CD4-positive, alpha-beta T cell treated with Interleukin-6 for 4 hours (primary cell): ENCODE measurements around the gene TCP11L1.

Experiments
- DNase-seq: peaks from one replicate; pipeline ENCODE4 v3.0.0-alpha.2; 2020; ENCODE audit warnings: mixed read lengths

The TCP11L1 gene, protein sequence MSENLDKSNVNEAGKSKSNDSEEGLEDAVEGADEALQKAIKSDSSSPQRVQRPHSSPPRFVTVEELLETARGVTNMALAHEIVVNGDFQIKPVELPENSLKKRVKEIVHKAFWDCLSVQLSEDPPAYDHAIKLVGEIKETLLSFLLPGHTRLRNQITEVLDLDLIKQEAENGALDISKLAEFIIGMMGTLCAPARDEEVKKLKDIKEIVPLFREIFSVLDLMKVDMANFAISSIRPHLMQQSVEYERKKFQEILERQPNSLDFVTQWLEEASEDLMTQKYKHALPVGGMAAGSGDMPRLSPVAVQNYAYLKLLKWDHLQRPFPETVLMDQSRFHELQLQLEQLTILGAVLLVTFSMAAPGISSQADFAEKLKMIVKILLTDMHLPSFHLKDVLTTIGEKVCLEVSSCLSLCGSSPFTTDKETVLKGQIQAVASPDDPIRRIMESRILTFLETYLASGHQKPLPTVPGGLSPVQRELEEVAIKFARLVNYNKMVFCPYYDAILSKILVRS

GRCh38 chr11:33039274-33040032, at the start of gene TCP11L1:
Gene TCP11L1, plus strand, starts transcription at chr11:33039572. Its CDS starts 4,202 bp downstream, at chr11:33043774.
- peak; percentile 87 for DNase-seq

DNA sequence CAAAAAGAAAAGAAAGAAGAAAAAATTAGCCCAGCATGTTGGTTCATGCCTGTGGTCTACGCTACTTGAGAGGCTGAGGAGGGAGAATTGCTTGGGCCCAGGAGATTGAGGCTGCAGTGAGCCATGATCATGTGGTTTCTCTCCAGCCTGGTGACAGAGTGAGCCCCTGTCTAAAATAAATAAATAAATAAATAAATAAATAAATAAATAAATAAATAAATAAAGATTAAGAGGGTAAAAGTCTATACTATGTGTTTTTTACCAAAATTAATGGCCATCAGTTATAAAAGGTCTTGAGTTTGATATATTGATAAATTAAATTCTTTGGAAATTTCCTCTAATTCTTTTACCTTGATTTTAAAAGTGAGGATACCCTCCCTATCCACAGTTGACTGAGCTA, 48.9 kb upstream of the TCP11L1 start:
- no peak for DNase-seq

GRCh38 chr11:32991427-32991826, 47.9 kb upstream of the TCP11L1 start:
- no peak for DNase-seq

DNA sequence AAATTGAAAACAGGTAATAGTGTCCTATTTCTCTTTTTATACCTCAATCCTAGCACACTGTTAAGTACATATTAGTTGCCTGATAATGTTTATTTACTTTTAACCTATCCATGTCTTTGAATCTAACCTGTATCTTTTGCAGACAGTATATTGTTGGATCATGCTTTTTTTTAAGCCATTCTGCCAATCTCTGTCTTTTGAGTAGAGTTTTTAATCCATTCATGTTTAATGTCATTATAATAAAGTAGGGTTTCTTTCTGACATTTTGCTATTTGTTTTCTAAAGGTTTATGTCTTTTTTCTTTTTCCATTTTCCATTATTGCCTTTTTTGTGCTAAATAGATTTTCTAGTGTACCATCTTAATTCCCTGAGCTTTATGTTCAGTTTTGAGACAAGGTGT, 47.5 kb upstream of the TCP11L1 start:
- no peak for DNase-seq

DNA sequence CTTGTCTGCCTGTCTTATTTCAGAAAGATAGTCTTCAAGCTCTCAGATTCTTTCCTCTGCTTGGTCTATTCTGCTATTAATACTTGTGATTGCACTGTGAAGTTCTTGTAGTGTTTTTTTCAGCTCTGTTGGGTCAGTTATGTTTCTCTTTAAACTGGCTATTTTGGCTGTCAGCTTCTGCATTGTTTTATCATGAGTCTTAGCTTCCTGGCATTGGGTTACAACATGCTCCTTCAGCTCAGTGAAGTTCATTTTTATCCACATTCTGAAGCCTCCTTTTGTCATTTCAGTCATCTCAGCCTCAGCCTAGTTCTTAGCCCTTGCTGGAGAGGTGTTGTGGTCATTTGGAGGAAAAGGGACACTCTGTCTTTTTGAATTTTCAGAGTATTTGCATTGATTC, 39.2 kb upstream of the TCP11L1 start:
- no peak for DNase-seq

GRCh38 chr11:33001281-33001680, 38.1 kb upstream of the TCP11L1 start:
- DNase-seq = no peak

- DNase-seq = no peak
Observed at GRCh38 chr11:33001751-33002542, 37.4 kb upstream of the TCP11L1 start.

DNA sequence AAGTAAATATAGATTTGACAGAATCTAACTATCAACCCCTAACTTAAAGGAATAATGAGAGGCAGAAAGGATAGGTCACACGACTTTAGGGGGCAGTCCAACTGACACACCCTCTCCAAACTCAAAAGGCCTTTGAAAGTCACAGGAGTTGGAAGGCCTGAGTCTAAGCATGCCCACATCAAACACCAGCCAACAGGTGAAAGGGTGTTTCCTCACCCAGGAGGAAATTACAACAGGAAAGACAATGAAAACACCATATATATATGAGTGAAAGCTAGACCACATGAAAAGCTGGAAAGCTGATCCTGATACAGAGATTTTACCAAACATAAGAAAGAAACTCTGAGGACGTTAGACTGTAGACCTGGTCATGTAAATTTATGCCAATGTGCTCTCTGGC, 34.2 kb upstream of the TCP11L1 start:
- peak; percentile 27 for DNase-seq

DNA sequence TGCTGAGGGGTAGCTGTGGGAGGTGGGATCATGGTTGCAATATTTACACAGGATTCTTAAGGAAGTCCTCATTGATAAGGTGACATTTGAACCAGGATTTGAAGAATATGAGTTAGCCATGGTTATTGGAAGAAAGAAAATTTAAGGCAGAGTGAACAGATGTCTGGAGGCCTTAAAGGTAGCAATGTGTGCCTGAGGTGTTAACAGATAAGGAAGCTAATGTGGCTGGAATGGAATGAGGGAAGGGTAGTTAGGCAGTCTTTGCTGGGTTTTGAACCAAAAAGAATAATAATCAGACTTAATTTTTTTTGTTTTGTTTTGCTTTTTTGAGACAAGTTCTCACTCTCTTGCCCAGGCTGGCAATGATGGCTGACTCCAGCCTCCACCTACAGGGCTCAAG, 33.4 kb upstream of the TCP11L1 start:
- no peak for DNase-seq

- DNase-seq = no peak
Observed at GRCh38 chr11:33013755-33014154, 25.6 kb upstream of the TCP11L1 start.

GRCh38 chr11:33015621-33016551, 23.5 kb upstream of the TCP11L1 start, which contains the start of gene DEPDC7:
Gene DEPDC7, plus strand, starts transcription at chr11:33015878. Its CDS starts 78 bp downstream, at chr11:33015956.
- DNase-seq = peak; percentile 85

DNA sequence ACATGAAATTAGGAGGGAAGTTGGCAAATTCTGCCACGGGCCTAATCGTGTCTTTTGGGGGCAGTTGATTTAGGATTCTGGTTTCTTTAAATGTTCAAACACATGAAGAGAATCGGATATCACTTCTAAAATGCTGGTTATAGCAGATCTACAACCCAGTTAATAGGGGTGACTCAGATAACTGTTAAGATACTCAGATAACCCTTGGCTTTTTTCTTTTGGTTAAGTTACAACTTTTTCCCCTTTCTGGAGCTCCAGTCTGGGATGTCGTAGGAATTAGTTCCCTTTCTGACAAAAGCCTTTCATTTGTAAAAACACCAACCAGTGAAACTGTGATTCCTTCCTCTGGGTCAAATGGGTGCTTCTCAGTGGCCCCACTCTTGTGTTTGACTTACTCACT, 22.7 kb upstream of the TCP11L1 start:
- DNase-seq = no peak

- DNase-seq = no peak
Observed at GRCh38 chr11:33017478-33017877, 21.9 kb upstream of the TCP11L1 start.

DNA sequence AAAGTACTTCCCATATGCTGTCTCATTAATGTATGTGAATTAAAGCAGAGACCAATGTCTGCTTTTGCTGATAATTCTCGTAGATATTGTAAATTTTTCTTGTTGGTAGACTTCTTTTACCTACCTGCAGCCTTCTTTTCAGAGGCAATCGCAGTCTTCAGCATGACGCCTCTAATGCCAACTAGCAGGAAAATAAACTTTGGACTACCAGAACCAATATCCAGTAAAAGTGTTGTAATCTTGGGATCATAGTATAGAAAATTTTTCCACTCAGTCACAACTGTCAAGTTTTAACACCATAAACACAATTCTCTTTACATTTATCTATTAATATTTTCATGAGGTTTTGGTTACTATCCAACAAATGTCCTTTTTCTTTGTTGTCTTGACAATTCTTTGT, 21.4 kb upstream of the TCP11L1 start:
- DNase-seq = no peak

DNA sequence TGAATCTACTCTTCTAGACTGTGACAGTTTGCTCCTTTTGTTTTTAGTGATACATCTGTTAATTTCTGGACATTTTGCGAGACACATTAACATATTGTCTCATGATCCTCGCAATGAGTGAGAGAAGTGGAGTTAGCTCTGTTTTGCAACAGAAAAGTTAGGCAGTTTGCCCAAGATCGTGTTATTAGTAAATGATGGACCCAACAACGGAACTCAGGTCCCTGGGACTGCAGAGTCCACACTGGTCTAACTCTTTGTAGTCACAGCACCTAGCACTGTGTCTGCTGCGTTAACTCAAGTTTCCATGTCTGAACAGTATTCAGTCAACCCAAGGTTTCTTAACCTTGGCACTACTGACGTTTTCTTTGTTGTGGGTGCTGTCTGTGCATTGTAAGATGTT, 20.5 kb upstream of the TCP11L1 start:
- no peak for DNase-seq

DNA sequence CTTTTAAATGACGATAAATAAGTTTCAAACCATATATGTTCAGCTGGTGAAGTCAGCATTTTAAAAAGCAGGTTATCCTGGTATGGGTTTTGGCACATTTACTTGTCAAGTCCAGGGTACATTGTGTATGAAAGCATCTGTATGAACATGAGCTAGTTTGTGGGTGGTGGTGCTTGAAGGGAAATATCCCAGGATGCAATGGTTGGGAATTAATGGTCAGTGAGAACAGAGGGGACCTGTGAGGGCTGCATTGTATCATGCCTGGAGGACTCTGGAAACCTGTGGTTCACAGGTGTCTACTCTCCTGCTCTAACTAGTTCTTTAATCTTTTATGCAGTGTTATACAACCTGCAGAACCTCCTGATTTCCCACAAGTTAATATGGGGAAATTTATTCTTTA, 17.9 kb upstream of the TCP11L1 start:
- DNase-seq = no peak

GRCh38 chr11:33021937-33022336, 17.4 kb upstream of the TCP11L1 start:
- no peak for DNase-seq

DNA sequence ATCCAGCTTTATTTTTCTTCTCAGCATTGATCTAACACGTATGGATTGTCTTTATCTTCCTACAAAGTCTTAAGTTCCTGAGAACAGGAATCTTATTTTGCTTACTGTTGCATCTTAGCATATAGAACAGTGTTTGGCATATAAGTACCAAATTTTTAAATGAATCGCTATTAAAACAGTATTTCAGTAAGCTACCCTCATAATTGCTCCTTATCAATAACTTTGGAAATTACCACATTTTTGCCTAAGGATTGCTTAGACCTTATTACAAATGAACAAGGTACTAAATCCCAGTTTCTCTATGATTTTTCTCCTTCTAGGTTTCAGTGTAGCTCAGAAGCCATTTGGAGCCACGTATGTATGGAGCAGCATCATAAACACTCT, 14.0 kb upstream of the TCP11L1 start:
- DNase-seq = no peak

DNA sequence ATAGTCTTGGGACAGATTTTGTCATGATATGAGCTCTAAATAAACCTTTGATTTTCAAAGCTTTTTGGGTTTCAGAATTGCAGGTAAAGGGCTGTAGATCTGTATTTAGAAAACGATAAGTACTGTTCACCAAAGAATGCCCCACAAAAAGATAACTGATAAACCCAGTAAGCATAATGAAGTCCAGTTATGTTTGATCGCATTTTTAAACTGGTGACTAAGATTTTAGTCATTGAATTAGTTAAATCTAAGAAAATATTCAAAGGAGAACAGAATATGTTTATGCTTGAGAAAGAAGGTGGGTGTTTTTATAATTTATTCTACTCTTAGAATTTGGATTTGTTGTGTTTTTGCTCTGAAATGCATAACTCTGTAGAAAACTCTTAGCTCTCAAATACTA, 12.1 kb upstream of the TCP11L1 start:
- DNase-seq = no peak

- DNase-seq = no peak
Observed at GRCh38 chr11:33027846-33028536, 11.4 kb upstream of the TCP11L1 start.

DNA sequence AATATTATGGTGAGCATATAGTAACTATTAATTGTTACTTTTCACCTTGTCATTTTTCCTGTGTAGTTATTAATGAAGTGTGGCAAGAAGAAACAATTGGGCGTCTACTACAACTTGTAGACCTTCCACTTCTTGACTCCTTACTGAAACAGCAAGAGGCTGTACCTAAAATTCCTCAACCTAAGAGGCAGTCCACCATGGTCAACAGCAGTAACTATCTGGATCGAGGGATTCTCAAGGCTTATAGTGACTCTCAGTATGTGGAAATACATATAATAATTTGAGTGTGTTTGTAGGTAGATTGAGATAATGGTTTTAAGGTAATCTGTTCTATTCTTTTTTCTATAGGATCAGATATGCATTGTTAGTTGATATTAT, 10.8 kb upstream of the TCP11L1 start:
- DNase-seq = no peak
